HEK293 (cell line): Measurements from ENCODE around the gene KPNA3.

Source experiments
- KLF7 ChIP-seq: fragments of 450-650 bp; formaldehyde crosslinking; IDR thresholded peaks from 2 replicates; pipeline ENCODE4 v1.5.1; 2016; ENCODE audit warnings: missing biosample characterization, missing genetic modification characterization, borderline replicate concordance
- KLF8 ChIP-seq: fragments of 450-650 bp; formaldehyde crosslinking; IDR thresholded peaks from 2 replicates; pipeline ENCODE4 v1.5.1; 2016; ENCODE audit warnings: missing biosample characterization, missing genetic modification characterization
- KLF9 ChIP-seq: fragments of 450-650 bp; formaldehyde crosslinking; IDR thresholded peaks from 2 replicates; pipeline ENCODE4 v1.5.1; 2016; ENCODE audit warnings: missing biosample characterization, missing genetic modification characterization, low read depth
- MYNN ChIP-seq: fragments of 450-650 bp; formaldehyde crosslinking; IDR thresholded peaks from 2 replicates; pipeline ENCODE4 v1.5.1; 2016; ENCODE audit warnings: missing biosample characterization, missing genetic modification characterization, borderline replicate concordance
- PRDM1 ChIP-seq: fragments of 450-650 bp; formaldehyde crosslinking; IDR thresholded peaks from 2 replicates; pipeline ENCODE4; 2016; ENCODE audit warnings: missing biosample characterization, missing genetic modification characterization
- SALL2 ChIP-seq: fragments of 450-650 bp; formaldehyde crosslinking; IDR thresholded peaks from 2 replicates; pipeline ENCODE4 v1.5.0; 2017; ENCODE audit warnings: missing biosample characterization, mild to moderate bottlenecking, missing genetic modification characterization, borderline replicate concordance
- SCRT2 ChIP-seq: fragments of 450-650 bp; formaldehyde crosslinking; IDR thresholded peaks from 2 replicates; pipeline ENCODE4 v1.5.1; 2016; ENCODE audit warnings: missing biosample characterization, missing genetic modification characterization
- SP3 ChIP-seq: fragments of 450-650 bp; formaldehyde crosslinking; IDR thresholded peaks from 2 replicates; pipeline ENCODE4 v1.5.1; 2016; ENCODE audit warnings: missing biosample characterization, missing genetic modification characterization
- ZEB2 ChIP-seq: fragments of 450-650 bp; formaldehyde crosslinking; IDR thresholded peaks from 2 replicates; pipeline ENCODE4 v1.5.1; 2016; ENCODE audit warnings: missing biosample characterization, missing genetic modification characterization
- ZIC2 ChIP-seq: fragments of 450-650 bp; formaldehyde crosslinking; IDR thresholded peaks from 2 replicates; pipeline ENCODE4 v1.5.1; 2016; ENCODE audit warnings: missing biosample characterization, missing genetic modification characterization
- ZNF112 ChIP-seq: fragments of 450-650 bp; formaldehyde crosslinking; IDR thresholded peaks from 2 replicates; pipeline ENCODE4 v1.5.0; 2017; ENCODE audit warnings: missing biosample characterization, missing genetic modification characterization
- ZNF114 ChIP-seq: fragments of 450-650 bp; formaldehyde crosslinking; IDR thresholded peaks from 2 replicates; pipeline ENCODE4 v1.5.0; 2017; ENCODE audit warnings: missing biosample characterization, missing genetic modification characterization
- ZNF138 ChIP-seq: fragments of 450-650 bp; formaldehyde crosslinking; IDR thresholded peaks from 2 replicates; pipeline ENCODE4 v1.5.1; 2016; ENCODE audit warnings: missing biosample characterization, missing genetic modification characterization, borderline replicate concordance
- ZNF155 ChIP-seq: fragments of 450-650 bp; formaldehyde crosslinking; IDR thresholded peaks from 2 replicates; pipeline ENCODE4 v1.5.1; 2016; ENCODE audit warnings: missing biosample characterization, missing genetic modification characterization
- ZNF184 ChIP-seq: fragments of 450-650 bp; IDR thresholded peaks from 2 replicates; pipeline ENCODE4 v1.5.1; 2018; ENCODE audit warnings: missing biosample characterization, mild to moderate bottlenecking, missing genetic modification characterization
- ZNF211 ChIP-seq: fragments of 450-650 bp; formaldehyde crosslinking; IDR thresholded peaks from 2 replicates; pipeline ENCODE4 v1.5.1; 2016; ENCODE audit warnings: low read depth, missing biosample characterization, missing genetic modification characterization
- ZNF221 ChIP-seq: fragments of 450-650 bp; formaldehyde crosslinking; IDR thresholded peaks from 2 replicates; pipeline ENCODE4 v1.5.1; 2017; ENCODE audit warnings: missing biosample characterization, missing genetic modification characterization, borderline replicate concordance
- ZNF354C ChIP-seq: fragments of 450-650 bp; formaldehyde crosslinking; IDR thresholded peaks from 2 replicates; pipeline ENCODE4 v1.5.1; 2016; ENCODE audit warnings: missing biosample characterization, missing genetic modification characterization, low read depth, borderline replicate concordance
- ZNF394 ChIP-seq: fragments of 450-650 bp; formaldehyde crosslinking; IDR thresholded peaks from 2 replicates; pipeline ENCODE4 v1.5.1; 2016; ENCODE audit warnings: missing biosample characterization, missing genetic modification characterization, mild to moderate bottlenecking, moderate library complexity, borderline replicate concordance
- ZNF549 ChIP-seq: fragments of 450-650 bp; IDR thresholded peaks from 2 replicates; pipeline ENCODE4 v1.5.1; 2018; ENCODE audit warnings: missing biosample characterization, missing genetic modification characterization, mild to moderate bottlenecking, inconsistent platforms, moderate library complexity
- ZNF664 ChIP-seq: fragments of 450-650 bp; formaldehyde crosslinking; IDR thresholded peaks from 2 replicates; pipeline ENCODE4 v1.5.1; 2016; ENCODE audit warnings: missing biosample characterization, missing genetic modification characterization
- TF ChIP-seq, protein P1 (sequence below): fragments of 450-650 bp; formaldehyde crosslinking; IDR thresholded peaks from 2 replicates; pipeline ENCODE4 v1.5.1; 2016; ENCODE audit warnings: missing biosample characterization, missing genetic modification characterization
- TF ChIP-seq, protein P2 (sequence below): fragments of 450-650 bp; IDR thresholded peaks from 2 replicates; pipeline ENCODE4 v1.5.1; 2018; ENCODE audit warnings: missing biosample characterization, missing genetic modification characterization
- TF ChIP-seq, protein P3 (sequence below): fragments of 450-650 bp; formaldehyde crosslinking; IDR thresholded peaks from 2 replicates; pipeline ENCODE4 v1.5.1; 2016; ENCODE audit warnings: missing biosample characterization, missing genetic modification characterization
- TF ChIP-seq, protein P4 (sequence below): fragments of 450-650 bp; IDR thresholded peaks from 2 replicates; pipeline ENCODE4 v1.5.1; 2018; ENCODE audit warnings: missing biosample characterization, mild to moderate bottlenecking, missing genetic modification characterization
- TF ChIP-seq, protein P5 (sequence below): fragments of 450-650 bp; formaldehyde crosslinking; IDR thresholded peaks from 2 replicates; pipeline ENCODE4 v1.5.1; 2016; ENCODE audit warnings: missing biosample characterization, missing genetic modification characterization

Gene KPNA3

DNA sequence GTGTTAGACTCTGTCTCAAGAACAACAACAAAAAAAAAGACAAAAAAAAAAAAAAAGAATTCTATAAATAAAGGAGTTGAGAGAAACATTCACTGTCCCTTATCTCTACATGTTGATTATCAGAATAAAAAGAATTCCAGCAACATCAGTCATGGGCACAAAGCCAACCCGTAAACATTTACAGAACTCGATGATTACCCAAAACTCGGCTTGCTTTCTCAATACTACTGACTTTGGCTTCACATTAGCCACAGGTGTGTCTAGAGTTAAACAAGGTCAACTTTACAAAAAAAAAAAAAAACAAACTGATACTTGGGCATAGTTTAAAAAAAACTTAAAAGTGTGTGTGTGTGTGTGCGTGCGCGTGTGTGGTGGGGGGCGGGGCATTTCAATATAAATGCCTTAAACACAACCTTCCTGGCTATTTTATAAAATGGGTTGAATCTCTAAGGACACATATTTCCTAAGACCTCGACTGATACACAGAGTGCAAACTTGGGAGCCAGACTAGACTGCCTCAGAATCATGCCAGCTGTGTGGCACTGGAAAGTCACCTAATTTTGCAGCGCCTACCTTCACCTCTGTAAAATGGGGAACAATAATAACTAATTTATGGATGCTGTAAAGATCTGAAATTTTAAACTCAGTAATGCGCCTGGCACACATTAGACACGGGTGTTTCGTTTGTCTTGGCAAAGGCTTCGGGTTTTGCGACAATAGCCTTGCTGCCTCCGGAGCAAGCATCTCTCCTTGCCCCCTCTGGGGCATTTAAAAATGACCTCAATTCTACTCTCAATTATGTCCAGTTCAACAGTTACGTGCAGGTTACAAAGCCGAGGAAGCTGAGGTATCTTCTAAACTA is 102.1 kb downstream of the KPNA3 start (continued):
- TF ChIP-seq, protein P1, sequence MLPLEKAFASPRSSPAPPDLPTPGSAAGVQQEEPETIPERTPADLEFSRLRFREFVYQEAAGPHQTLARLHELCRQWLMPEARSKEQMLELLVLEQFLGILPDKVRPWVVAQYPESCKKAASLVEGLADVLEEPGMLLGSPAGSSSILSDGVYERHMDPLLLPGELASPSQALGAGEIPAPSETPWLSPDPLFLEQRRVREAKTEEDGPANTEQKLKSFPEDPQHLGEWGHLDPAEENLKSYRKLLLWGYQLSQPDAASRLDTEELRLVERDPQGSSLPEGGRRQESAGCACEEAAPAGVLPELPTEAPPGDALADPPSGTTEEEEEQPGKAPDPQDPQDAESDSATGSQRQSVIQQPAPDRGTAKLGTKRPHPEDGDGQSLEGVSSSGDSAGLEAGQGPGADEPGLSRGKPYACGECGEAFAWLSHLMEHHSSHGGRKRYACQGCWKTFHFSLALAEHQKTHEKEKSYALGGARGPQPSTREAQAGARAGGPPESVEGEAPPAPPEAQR: no peak
- TF ChIP-seq ZNF184 (tag by site-specific recombination) (no peak), ZNF549 (no peak), ZNF155 (tag by site-specific recombination) (no peak), SALL2 (tag by site-specific recombination) (no peak), PRDM1 (no peak), MYNN (tag by site-specific recombination) (no peak), ZNF138 (tag by site-specific recombination) (no peak), ZNF114 (tag by site-specific recombination) (no peak), ZNF664 (tag by site-specific recombination) (peak; percentile 88), SCRT2 (tag by site-specific recombination) (peak; percentile 63), ZNF211 (tag by site-specific recombination) (no peak), ZNF394 (tag by site-specific recombination) (peak; percentile 23; the same call in 1 of the 2 replicates), KLF9 (tag by site-specific recombination) (peak; percentile 22; the same call in 1 of the 2 replicates), SP3 (no peak), ZNF221 (tag by site-specific recombination) (no peak), ZIC2 (tag by site-specific recombination) (no peak), ZNF354C (tag by site-specific recombination) (no peak), KLF7 (tag by site-specific recombination) (no peak), ZEB2 (tag by site-specific recombination) (no peak), KLF8 (tag by site-specific recombination) (no peak), ZNF112 (no peak)
- TF ChIP-seq, protein P2, sequence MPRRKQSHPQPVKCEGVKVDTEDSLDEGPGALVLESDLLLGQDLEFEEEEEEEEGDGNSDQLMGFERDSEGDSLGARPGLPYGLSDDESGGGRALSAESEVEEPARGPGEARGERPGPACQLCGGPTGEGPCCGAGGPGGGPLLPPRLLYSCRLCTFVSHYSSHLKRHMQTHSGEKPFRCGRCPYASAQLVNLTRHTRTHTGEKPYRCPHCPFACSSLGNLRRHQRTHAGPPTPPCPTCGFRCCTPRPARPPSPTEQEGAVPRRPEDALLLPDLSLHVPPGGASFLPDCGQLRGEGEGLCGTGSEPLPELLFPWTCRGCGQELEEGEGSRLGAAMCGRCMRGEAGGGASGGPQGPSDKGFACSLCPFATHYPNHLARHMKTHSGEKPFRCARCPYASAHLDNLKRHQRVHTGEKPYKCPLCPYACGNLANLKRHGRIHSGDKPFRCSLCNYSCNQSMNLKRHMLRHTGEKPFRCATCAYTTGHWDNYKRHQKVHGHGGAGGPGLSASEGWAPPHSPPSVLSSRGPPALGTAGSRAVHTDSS (tag by site-specific recombination): no peak
- TF ChIP-seq, protein P3, sequence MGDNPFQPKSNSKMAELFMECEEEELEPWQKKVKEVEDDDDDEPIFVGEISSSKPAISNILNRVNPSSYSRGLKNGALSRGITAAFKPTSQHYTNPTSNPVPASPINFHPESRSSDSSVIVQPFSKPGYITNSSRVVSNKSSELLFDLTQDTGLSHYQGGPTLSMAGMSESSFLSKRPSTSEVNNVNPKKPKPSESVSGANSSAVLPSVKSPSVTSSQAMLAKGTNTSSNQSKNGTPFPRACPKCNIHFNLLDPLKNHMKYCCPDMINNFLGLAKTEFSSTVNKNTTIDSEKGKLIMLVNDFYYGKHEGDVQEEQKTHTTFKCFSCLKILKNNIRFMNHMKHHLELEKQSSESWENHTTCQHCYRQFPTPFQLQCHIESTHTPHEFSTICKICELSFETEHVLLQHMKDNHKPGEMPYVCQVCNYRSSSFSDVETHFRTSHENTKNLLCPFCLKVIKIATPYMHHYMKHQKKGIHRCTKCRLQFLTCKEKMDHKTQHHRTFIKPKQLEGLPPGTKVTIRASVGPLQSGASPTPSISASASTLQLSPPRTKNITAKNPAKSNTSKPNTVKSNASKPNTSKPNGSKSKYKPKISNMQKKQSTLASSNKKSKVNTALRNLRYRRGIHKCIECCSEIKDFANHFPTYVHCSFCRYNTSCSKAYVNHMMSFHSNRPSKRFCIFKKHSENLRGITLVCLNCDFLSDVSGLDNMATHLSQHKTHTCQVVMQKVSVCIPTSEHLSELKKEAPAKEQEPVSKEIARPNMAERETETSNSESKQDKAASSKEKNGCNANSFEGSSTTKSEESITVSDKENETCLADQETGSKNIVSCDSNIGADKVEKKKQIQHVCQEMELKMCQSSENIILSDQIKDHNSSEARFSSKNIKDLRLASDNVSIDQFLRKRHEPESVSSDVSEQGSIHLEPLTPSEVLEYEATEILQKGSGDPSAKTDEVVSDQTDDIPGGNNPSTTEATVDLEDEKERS (tag by site-specific recombination): no peak
- TF ChIP-seq, protein P4, sequence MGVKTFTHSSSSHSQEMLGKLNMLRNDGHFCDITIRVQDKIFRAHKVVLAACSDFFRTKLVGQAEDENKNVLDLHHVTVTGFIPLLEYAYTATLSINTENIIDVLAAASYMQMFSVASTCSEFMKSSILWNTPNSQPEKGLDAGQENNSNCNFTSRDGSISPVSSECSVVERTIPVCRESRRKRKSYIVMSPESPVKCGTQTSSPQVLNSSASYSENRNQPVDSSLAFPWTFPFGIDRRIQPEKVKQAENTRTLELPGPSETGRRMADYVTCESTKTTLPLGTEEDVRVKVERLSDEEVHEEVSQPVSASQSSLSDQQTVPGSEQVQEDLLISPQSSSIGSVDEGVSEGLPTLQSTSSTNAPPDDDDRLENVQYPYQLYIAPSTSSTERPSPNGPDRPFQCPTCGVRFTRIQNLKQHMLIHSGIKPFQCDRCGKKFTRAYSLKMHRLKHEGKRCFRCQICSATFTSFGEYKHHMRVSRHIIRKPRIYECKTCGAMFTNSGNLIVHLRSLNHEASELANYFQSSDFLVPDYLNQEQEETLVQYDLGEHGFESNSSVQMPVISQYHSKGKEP: no peak
- TF ChIP-seq, protein P5, sequence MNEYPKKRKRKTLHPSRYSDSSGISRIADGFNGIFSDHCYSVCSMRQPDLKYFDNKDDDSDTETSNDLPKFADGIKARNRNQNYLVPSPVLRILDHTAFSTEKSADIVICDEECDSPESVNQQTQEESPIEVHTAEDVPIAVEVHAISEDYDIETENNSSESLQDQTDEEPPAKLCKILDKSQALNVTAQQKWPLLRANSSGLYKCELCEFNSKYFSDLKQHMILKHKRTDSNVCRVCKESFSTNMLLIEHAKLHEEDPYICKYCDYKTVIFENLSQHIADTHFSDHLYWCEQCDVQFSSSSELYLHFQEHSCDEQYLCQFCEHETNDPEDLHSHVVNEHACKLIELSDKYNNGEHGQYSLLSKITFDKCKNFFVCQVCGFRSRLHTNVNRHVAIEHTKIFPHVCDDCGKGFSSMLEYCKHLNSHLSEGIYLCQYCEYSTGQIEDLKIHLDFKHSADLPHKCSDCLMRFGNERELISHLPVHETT (tag by site-specific recombination): no peak
